A673 (cell line): ENCODE measurements around the gene VSTM4.

Source experiments
- CTCF ChIP-seq: fragments of 300-800, 200-600 bp; sonication (generic); conservative IDR thresholded peaks from 2 replicates; pipeline ENCODE4 v1.5.1; 2017; ENCODE audit warnings: low read depth, mild to moderate bottlenecking, antibody characterized with exemption, low read length, moderate library complexity, mixed read lengths
- EZH2 ChIP-seq: fragments of 200-600 bp; sonication (generic); IDR thresholded peaks from 2 replicates; pipeline ENCODE4 v1.6.1; 2017; ENCODE audit warnings: borderline replicate concordance, low read depth, mild to moderate bottlenecking, mixed read lengths, antibody characterized with exemption, low read length; ENCODE audit not compliant: poor library complexity, severe bottlenecking

GRCh38 chr10:49120911-49121310 lies 5.6 kb upstream of the VSTM4 start:
- no peak for TF ChIP-seq CTCF
- TF ChIP-seq EZH2 = no peak
